Prostate gland (tissue), 2 donors: ENCODE data around the gene AP2B1. TPM values are rescaled to one million over a fixed set of nuclear protein-coding genes. Genes with fewer than 3 reads are reported as not detected.
A peak's percentile ranks its signal among the peaks of the same experiment; 100 is the strongest.

ENCODE experiments used
- DNase-seq: peaks from one replicate; pipeline ENCODE4 v3.0.0-alpha.2; 2019; ENCODE audit warnings: low spot score
- H3K27ac ChIP-seq, 2 donors: fragments of 200-600 bp; sonication (generic); 2 replicates each; pipeline ENCODE4 v1.5.1; 2017 to 2019
- H3K27me3 ChIP-seq: fragments of 200-600 bp; sonication (generic); replicated peaks from 2 replicates; pipeline ENCODE4 v1.5.1; 2019; ENCODE audit not compliant: insufficient read depth
- H3K36me3 ChIP-seq, 2 donors: fragments of 200-600 bp; sonication (generic); 1 replicate in 1 of 2; 2 replicates in 1 of 2; pipeline versions ENCODE4 v1.5.1 to v1.8.1; 2017 to 2019
- H3K4me1 ChIP-seq: fragments of 200-600 bp; sonication (generic); replicated peaks from 2 replicates; pipeline ENCODE4 v1.5.1; 2019
- H3K4me3 ChIP-seq, 2 donors: fragments of 200-600 bp; sonication (generic); 2 replicates each; pipeline ENCODE4 v1.5.1; 2017 to 2019
- H3K9me3 ChIP-seq: fragments of 200-600 bp; sonication (generic); 2 replicates; pipeline ENCODE4 v1.5.1; 2017
- CTCF ChIP-seq, 4 experiments: fragments of 200-600 bp in 2 of 4; fragments of 450-650 bp in 2 of 4; sonication (generic) in 2 of 4; IDR thresholded peaks; 1 replicate in 3 of 4; 2 replicates in 1 of 4; pipeline ENCODE4 v1.5.1; 2016 to 2019; ENCODE audit warnings: antibody characterized with exemption in 4 of 4, mild to moderate bottlenecking in 2 of 4, moderate library complexity in 2 of 4
- POLR2A ChIP-seq: fragments of 450-650 bp; IDR thresholded peaks from one replicate; pipeline ENCODE4 v1.6.1; 2016; ENCODE audit warnings: antibody characterized with exemption, mild to moderate bottlenecking
- POLR2AphosphoS5 ChIP-seq: sonication (generic); formaldehyde crosslinking; IDR thresholded peaks from one replicate; pipeline ENCODE4 v1.6.1; 2017; ENCODE audit warnings: antibody characterized with exemption
- WGBS: methylation state at CpG from one replicate; pipeline ENCODE4 v1.1.5; 2018; 5-methylcytosine and 5-hydroxymethylcytosine counted together
- intact Hi-C: fragments of 100-400 bp; cut with DNase I; formaldehyde crosslinking; loops from one replicate; pipeline ENCODE4 v1.14.2; 2022
- total RNA-seq, 2 donors: library from RNA; depleted of rRNA; stranded (reverse); fragments of >200 nt; gene quantifications; one replicate each; pipeline ENCODE4 v1.1.0, GENCODE V29; 2016

AP2B1 gene
- 10 to 100 TPM; 66.8 to 92.9 TPM for total RNA-seq

- peak within 1 kb of the TSS; percentile 78 to 84 for H3K4me3 ChIP-seq
- WGBS = under 1% methylated on average over 50 of the region's 50 CpGs
- intact Hi-C loops = loop anchor here (1.0 kb wide), 1 partner anchor 9 kb away; the partner anchor contains the start of gene PEX12
- H3K27ac ChIP-seq = peak within 1 kb of the TSS; percentile 84 to 91
- H3K36me3 ChIP-seq = no peaks in the 10 kb centered on the region
- H3K4me1 ChIP-seq = peaks cover 7% of the 10 kb centered on the region
- DNase-seq = peak; percentile 82
- H3K27me3 ChIP-seq = no peaks in the 10 kb centered on the region
- peak in 1 of 4 experiments; percentile 23 for TF ChIP-seq CTCF (IDR thresholded peaks at IDR 0.05)
- TF ChIP-seq POLR2AphosphoS5 = peak; percentile 98
- peak; percentile 67 for TF ChIP-seq POLR2A
- no peaks in the 10 kb centered on the region for H3K9me3 ChIP-seq
Observed at GRCh38 chr17:35587074-35587961, at the start of gene AP2B1. Gene AP2B1, plus strand, starts transcription at chr17:35587322. Its CDS starts 6,709 bp downstream, at chr17:35594031.

DNA sequence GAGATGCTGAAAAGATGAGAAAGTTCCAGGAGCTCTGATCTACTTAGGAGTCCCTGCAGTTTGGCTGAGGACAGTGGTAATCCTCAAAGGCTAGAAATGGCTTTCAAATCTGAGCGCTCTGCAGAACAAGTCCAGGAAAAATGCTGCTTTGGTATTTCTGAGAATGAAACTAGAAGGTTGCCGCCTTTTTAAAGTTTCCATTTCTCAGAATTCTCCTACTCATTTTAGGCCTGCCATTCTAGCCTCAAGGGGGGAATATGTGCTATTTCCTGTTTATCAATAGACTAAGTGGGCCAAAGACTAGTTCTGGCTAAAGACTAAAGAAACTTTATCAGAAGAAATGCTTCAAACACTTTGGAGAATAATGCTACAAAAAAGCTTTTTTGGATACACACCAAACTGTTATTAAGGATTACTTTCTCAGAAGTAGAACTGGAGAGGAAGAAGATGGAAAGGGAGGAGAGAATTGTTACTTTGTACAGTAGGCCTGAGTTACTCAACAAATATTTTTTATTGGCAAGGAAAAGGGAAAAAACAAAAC lies 49.5 kb upstream of the AP2B1 start, which contains the start of gene SLFN12L:
Gene SLFN12L (minus strand): TSS at position 78 of the 541 bp plus-strand sequence. CDS start 15,314 bp downstream, outside the sequence.
- 65% methylated on average over 2 of the region's 2 CpGs for WGBS
- TF ChIP-seq POLR2A (no peak), POLR2AphosphoS5 (no peak), CTCF (IDR thresholded peaks at IDR 0.05) (no peak)
- intact Hi-C loops = loop anchor here (2.0 kb wide), 1 partner anchor 225 kb away; no protein-coding TSS in a partner anchor
- Histone ChIP-seq H3K36me3 (no peaks in the 10 kb centered on the region), H3K4me3 (no peak within 1 kb of the TSS), H3K4me1 (no peaks in the 10 kb centered on the region), H3K27me3 (no peaks in the 10 kb centered on the region), H3K9me3 (no peaks in the 10 kb centered on the region), H3K27ac (no peak within 1 kb of the TSS)
- no peak for DNase-seq

GRCh38 chr17:35539659-35540026 lies 47.5 kb upstream of the AP2B1 start:
- no peaks in the 10 kb centered on the region for H3K4me1 ChIP-seq
- no peak for DNase-seq
- no peak overlapping the region for H3K27ac ChIP-seq
- no peaks in the 10 kb centered on the region for H3K27me3 ChIP-seq
- H3K4me3 ChIP-seq = no peak overlapping the region
- H3K9me3 ChIP-seq = no peaks in the 10 kb centered on the region
- intact Hi-C loops = loop anchor here (2.0 kb wide), 1 partner anchor 227 kb away; no protein-coding TSS in a partner anchor
- TF ChIP-seq POLR2A (no peak), CTCF (IDR thresholded peaks at IDR 0.05) (no peak), POLR2AphosphoS5 (no peak)
- WGBS = 44% methylated on average over 5 of the region's 5 CpGs
- H3K36me3 ChIP-seq = no peaks in the 10 kb centered on the region

DNA sequence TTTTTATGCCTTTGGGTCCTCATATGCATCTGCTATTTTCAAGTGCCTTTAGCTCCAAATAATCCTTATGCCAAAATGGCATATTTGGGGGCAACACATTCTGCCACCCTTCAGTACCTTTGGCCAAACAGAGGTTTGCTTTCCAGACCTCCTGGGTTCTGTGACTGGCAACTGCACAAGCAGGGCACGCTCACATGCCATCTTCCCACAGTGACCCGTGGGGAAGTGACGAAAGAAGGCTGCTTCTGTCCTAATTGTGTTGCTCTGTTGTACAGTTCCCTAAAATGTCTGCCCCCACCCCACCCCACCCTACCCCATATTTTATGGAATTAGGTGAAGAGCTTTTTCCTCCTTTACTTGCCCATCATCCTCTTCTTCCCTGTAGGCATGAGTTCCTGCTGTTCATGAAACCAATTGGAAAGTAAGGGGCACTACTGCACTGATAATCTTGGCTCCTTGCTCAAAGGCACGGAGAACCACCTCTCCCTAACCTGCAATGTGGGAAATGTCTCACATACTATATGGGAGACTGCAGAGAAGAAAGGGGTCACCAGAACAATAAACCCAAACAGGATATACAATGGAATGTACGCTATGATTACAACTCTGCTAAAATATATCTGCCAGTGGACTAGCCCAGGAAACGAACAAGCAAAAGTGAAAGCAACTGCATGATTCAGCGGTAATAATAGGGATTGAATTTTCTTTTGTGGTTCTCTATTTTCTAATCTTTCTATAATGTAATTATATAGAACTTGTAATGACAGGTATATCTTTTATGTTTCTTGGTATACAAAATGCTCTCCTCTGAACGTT lies 46.3 kb upstream of the AP2B1 start:
- Histone ChIP-seq H3K27me3 (no peaks in the 10 kb centered on the region), H3K4me1 (no peaks in the 10 kb centered on the region), H3K27ac (peak overlapping the region in 1 of 2 donors; percentile 10), H3K9me3 (no peaks in the 10 kb centered on the region), H3K36me3 (no peaks in the 10 kb centered on the region), H3K4me3 (peak overlapping the region in 1 of 2 donors; percentile 13)
- WGBS = 43% methylated on average over 8 of the region's 8 CpGs
- TF ChIP-seq POLR2AphosphoS5 (no peak), CTCF (IDR thresholded peaks at IDR 0.05) (no peak), POLR2A (no peak)
- DNase-seq = no peak
- intact Hi-C loops = no loop called here
